GM23338 (cell line): ENCODE data around the gene BUB1. TPM values are rescaled to one million over a fixed set of nuclear protein-coding genes. Genes with fewer than 3 reads are reported as not detected.

Experiments
- ATAC-seq: fragments of 200-7000 bp; cut with Tn5 transposase; 3 replicates; pipeline ENCODE4 v1.9.1; 2020
- DNase-seq: peaks from one replicate; pipeline ENCODE4 v3.0.0-alpha.2; 2015; ENCODE audit warnings: low spot score
- H2AFZ ChIP-seq: fragments of 200-600 bp; sonication (generic); 2 replicates; pipeline ENCODE4 v1.8.0; 2016; ENCODE audit warnings: antibody characterized with exemption, mild to moderate bottlenecking, moderate library complexity
- H3F3A ChIP-seq: fragments of 200-600 bp; sonication (generic); replicated peaks from 2 replicates; pipeline ENCODE4 v1.8.0; 2017; ENCODE audit warnings: antibody characterized with exemption, mixed run types, low read depth
- H3K27ac ChIP-seq: fragments of 200-600 bp; sonication (generic); 2 replicates; pipeline ENCODE4 v1.6.1; 2016; ENCODE audit warnings: low read depth
- H3K27me3 ChIP-seq: fragments of 200-600 bp; sonication (generic); 2 replicates; pipeline ENCODE4 v1.8.0; 2016; ENCODE audit warnings: mild to moderate bottlenecking, mixed run types, moderate library complexity; ENCODE audit not compliant: insufficient read depth
- H3K36me3 ChIP-seq: fragments of 200-600 bp; sonication (generic); 2 replicates; pipeline ENCODE4 v1.8.0; 2016; ENCODE audit warnings: mild to moderate bottlenecking; ENCODE audit not compliant: insufficient read depth
- H3K4me1 ChIP-seq: fragments of 200-600 bp; sonication (generic); 2 replicates; pipeline ENCODE4 v1.8.0; 2016; ENCODE audit warnings: mild to moderate bottlenecking, moderate library complexity; ENCODE audit not compliant: insufficient read depth
- H3K4me2 ChIP-seq: fragments of 200-600 bp; sonication (generic); 2 replicates; pipeline ENCODE4 v1.7.1; 2017; ENCODE audit warnings: mixed run types
- H3K4me3 ChIP-seq: fragments of 200-600 bp; sonication (generic); 2 replicates; pipeline ENCODE4 v1.6.1; 2016; ENCODE audit warnings: mixed run types
- H3K79me2 ChIP-seq: fragments of 200-600 bp; sonication (generic); replicated peaks from 2 replicates; pipeline ENCODE4 v1.8.0; 2017; ENCODE audit warnings: mild to moderate bottlenecking; ENCODE audit not compliant: insufficient read depth
- H3K9me2 ChIP-seq: fragments of 200-600 bp; sonication (generic); 2 replicates; pipeline ENCODE4 v1.8.0; 2017; ENCODE audit not compliant: insufficient read depth
- H4K20me1 ChIP-seq: fragments of 200-600 bp; sonication (generic); replicated peaks from 2 replicates; pipeline ENCODE4 v1.8.0; 2017; ENCODE audit warnings: mild to moderate bottlenecking; ENCODE audit not compliant: insufficient read depth
- H3K27ac Mint-ChIP-seq: 2 replicates; pipeline ENCODE4 v1.8.0; 2020; ENCODE audit warnings: inconsistent platforms, mild to moderate bottlenecking, moderate library complexity, mixed read lengths
- H3K27me3 Mint-ChIP-seq: 3 replicates; pipeline ENCODE4 v1.8.0; 2022; ENCODE audit warnings: low read depth, mild to moderate bottlenecking, moderate library complexity, mixed read lengths, inconsistent platforms; ENCODE audit not compliant: insufficient read depth, poor library complexity
- H3K36me3 Mint-ChIP-seq: 3 replicates; pipeline ENCODE4 v1.8.0; 2021; ENCODE audit warnings: low read depth, mild to moderate bottlenecking, inconsistent platforms, moderate library complexity, mixed read lengths
- H3K4me1 Mint-ChIP-seq: 3 replicates; pipeline ENCODE4 v1.8.0; 2020; ENCODE audit warnings: mild to moderate bottlenecking, inconsistent platforms, mixed read lengths
- H3K4me3 Mint-ChIP-seq: 3 replicates; pipeline ENCODE4 v1.8.0; 2021; ENCODE audit warnings: moderate library complexity, mild to moderate bottlenecking, inconsistent platforms, mixed read lengths
- H3K9me3 Mint-ChIP-seq: 3 replicates; pipeline ENCODE4 v1.8.0; 2020; ENCODE audit warnings: moderate library complexity, mild to moderate bottlenecking, inconsistent platforms, mixed read lengths
- CREB1 ChIP-seq: fragments of 250-450 bp; sonication (Bioruptor Pico); IDR thresholded peaks from 2 replicates; pipeline ENCODE4 v1.5.0; 2020; ENCODE audit warnings: low read depth, mild to moderate bottlenecking, moderate library complexity
- CTCF ChIP-seq, 2 experiments: fragments of 200-600 bp in 1 of 2; sonication (generic) in 1 of 2; conservative IDR thresholded peaks; 2 replicates each; pipeline versions ENCODE4 v1.5.1 to v1.6.1; 2016 to 2017; ENCODE audit warnings: antibody characterized with exemption in 2 of 2, low read depth in 2 of 2, mild to moderate bottlenecking in 2 of 2, moderate library complexity in 1 of 2
- EZH2 ChIP-seq: fragments of 200-600 bp; sonication (generic); IDR thresholded peaks from one replicate; pipeline ENCODE4 v1.8.0; 2017; ENCODE audit warnings: antibody characterized with exemption, mild to moderate bottlenecking, low read depth; ENCODE audit not compliant: unreplicated experiment
- EZH2phosphoT487 ChIP-seq: fragments of 200-600 bp; sonication (generic); IDR thresholded peaks from one replicate; pipeline ENCODE4 v1.8.1; 2018; ENCODE audit warnings: antibody characterized with exemption; ENCODE audit not compliant: unreplicated experiment
- JUNB ChIP-seq: IDR thresholded peaks from one replicate; pipeline ENCODE4 v1.6.1; 2016; ENCODE audit warnings: antibody characterized with exemption; ENCODE audit not compliant: unreplicated experiment
- NANOG ChIP-seq: IDR thresholded peaks from 2 replicates; pipeline ENCODE4 v1.6.1; 2016; ENCODE audit warnings: antibody characterized with exemption, borderline replicate concordance
- POLR2AphosphoS5 ChIP-seq: IDR thresholded peaks from 2 replicates; pipeline ENCODE4 v1.6.1; 2016; ENCODE audit warnings: antibody characterized with exemption, low read depth
- REST ChIP-seq: IDR thresholded peaks from one replicate; pipeline ENCODE4 v1.6.1; 2018; ENCODE audit warnings: antibody characterized with exemption; ENCODE audit not compliant: unreplicated experiment
- STAT1 ChIP-seq: IDR thresholded peaks from one replicate; pipeline ENCODE4 v1.6.1; 2016; ENCODE audit warnings: antibody characterized with exemption; ENCODE audit not compliant: unreplicated experiment
- ZNF114 ChIP-seq: fragments of 250-450 bp; sonication (Bioruptor Pico); IDR thresholded peaks from 2 replicates; pipeline ENCODE4 v1.5.0; 2020; ENCODE audit warnings: mild to moderate bottlenecking, moderate library complexity
- ZNF331 ChIP-seq: fragments of 250-450 bp; sonication (Bioruptor Pico); IDR thresholded peaks from 2 replicates; pipeline ENCODE4 v1.5.0; 2020; ENCODE audit warnings: low read depth, mild to moderate bottlenecking, moderate library complexity
- polyA plus RNA-seq: library from polyadenylated mRNA; unstranded; fragments of >200 nt; fragmentation: Nextera tagmentation; extraction: Ambion mirVana; gene quantifications from 2 replicates; pipeline ENCODE4 v1.2.1, GENCODE V29; 2016
- total RNA-seq: library from RNA; depleted of rRNA; stranded (reverse); fragments of >200 nt; shearing (Covaris generic); gene quantifications from 2 replicates; pipeline ENCODE4 v1.2.3, GENCODE V29; 2014
- TF ChIP-seq, protein P1 (sequence below): IDR thresholded peaks from 2 replicates; pipeline ENCODE4 v1.6.1; 2016; ENCODE audit warnings: antibody characterized with exemption
- TF ChIP-seq, protein P2 (sequence below): fragments of 250-450 bp; sonication (Bioruptor Pico); IDR thresholded peaks from 2 replicates; pipeline ENCODE4 v1.5.0; 2020; ENCODE audit warnings: mild to moderate bottlenecking, moderate library complexity

BUB1 gene
- total and polyA plus RNA-seq, 2 experiments from 2014 or later: 59.4 to 184 TPM

GRCh38 chr2:110653861-110654260 is 24.0 kb downstream of the BUB1 start:
- TF ChIP-seq CREB1 (CRISPR knock-in tag) (no peak), CTCF (conservative IDR thresholded peaks at IDR 0.05; ENCODE audit: low read depth in 2 of 2) (no peak), STAT1 (no peak), NANOG (no peak), EZH2phosphoT487 (no peak), ZNF331 (CRISPR knock-in tag) (no peak), EZH2 (no peak), REST (no peak), POLR2AphosphoS5 (no peak), ZNF114 (CRISPR knock-in tag) (no peak), JUNB (no peak)
- TF ChIP-seq, protein P1, sequence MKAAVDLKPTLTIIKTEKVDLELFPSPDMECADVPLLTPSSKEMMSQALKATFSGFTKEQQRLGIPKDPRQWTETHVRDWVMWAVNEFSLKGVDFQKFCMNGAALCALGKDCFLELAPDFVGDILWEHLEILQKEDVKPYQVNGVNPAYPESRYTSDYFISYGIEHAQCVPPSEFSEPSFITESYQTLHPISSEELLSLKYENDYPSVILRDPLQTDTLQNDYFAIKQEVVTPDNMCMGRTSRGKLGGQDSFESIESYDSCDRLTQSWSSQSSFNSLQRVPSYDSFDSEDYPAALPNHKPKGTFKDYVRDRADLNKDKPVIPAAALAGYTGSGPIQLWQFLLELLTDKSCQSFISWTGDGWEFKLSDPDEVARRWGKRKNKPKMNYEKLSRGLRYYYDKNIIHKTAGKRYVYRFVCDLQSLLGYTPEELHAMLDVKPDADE: no peak
- TF ChIP-seq, protein P2, sequence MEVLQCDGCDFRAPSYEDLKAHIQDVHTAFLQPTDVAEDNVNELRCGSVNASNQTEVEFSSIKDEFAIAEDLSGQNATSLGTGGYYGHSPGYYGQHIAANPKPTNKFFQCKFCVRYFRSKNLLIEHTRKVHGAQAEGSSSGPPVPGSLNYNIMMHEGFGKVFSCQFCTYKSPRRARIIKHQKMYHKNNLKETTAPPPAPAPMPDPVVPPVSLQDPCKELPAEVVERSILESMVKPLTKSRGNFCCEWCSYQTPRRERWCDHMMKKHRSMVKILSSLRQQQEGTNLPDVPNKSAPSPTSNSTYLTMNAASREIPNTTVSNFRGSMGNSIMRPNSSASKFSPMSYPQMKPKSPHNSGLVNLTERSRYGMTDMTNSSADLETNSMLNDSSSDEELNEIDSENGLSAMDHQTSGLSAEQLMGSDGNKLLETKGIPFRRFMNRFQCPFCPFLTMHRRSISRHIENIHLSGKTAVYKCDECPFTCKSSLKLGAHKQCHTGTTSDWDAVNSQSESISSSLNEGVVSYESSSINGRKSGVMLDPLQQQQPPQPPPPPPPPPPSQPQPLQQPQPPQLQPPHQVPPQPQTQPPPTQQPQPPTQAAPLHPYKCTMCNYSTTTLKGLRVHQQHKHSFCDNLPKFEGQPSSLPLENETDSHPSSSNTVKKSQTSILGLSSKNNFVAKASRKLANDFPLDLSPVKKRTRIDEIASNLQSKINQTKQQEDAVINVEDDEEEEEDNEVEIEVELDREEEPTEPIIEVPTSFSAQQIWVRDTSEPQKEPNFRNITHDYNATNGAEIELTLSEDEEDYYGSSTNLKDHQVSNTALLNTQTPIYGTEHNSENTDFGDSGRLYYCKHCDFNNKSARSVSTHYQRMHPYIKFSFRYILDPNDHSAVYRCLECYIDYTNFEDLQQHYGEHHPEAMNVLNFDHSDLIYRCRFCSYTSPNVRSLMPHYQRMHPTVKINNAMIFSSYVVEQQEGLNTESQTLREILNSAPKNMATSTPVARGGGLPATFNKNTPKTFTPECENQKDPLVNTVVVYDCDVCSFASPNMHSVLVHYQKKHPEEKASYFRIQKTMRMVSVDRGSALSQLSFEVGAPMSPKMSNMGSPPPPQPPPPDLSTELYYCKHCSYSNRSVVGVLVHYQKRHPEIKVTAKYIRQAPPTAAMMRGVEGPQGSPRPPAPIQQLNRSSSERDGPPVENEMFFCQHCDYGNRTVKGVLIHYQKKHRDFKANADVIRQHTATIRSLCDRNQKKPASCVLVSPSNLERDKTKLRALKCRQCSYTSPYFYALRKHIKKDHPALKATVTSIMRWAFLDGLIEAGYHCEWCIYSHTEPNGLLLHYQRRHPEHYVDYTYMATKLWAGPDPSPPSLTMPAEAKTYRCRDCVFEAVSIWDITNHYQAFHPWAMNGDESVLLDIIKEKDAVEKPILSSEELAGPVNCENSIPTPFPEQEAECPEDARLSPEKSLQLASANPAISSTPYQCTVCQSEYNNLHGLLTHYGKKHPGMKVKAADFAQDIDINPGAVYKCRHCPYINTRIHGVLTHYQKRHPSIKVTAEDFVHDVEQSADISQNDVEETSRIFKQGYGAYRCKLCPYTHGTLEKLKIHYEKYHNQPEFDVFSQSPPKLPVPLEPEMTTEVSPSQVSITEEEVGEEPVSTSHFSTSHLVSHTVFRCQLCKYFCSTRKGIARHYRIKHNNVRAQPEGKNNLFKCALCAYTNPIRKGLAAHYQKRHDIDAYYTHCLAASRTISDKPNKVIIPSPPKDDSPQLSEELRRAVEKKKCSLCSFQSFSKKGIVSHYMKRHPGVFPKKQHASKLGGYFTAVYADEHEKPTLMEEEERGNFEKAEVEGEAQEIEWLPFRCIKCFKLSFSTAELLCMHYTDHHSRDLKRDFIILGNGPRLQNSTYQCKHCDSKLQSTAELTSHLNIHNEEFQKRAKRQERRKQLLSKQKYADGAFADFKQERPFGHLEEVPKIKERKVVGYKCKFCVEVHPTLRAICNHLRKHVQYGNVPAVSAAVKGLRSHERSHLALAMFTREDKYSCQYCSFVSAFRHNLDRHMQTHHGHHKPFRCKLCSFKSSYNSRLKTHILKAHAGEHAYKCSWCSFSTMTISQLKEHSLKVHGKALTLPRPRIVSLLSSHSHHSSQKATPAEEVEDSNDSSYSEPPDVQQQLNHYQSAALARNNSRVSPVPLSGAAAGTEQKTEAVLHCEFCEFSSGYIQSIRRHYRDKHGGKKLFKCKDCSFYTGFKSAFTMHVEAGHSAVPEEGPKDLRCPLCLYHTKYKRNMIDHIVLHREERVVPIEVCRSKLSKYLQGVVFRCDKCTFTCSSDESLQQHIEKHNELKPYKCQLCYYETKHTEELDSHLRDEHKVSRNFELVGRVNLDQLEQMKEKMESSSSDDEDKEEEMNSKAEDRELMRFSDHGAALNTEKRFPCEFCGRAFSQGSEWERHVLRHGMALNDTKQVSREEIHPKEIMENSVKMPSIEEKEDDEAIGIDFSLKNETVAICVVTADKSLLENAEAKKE (CRISPR knock-in tag): no peak
- H3K4me1 ChIP-seq: no peaks in the 10 kb centered on the region
- no peak overlapping the region for H3K4me2 ChIP-seq
- H3K4me3 Mint-ChIP-seq: no peak overlapping the region
- no peak for ATAC-seq
- H3K27ac Mint-ChIP-seq: no peak overlapping the region
- no peaks in the 10 kb centered on the region for H3K9me2 ChIP-seq
- peaks cover 85% of the 10 kb centered on the region for H3K36me3 ChIP-seq
- no peak for DNase-seq
- H4K20me1 ChIP-seq: no peaks in the 10 kb centered on the region; the same call in 1 of the 2 replicates
- H3K4me1 Mint-ChIP-seq: no peaks in the 10 kb centered on the region
- no peaks in the 10 kb centered on the region for H3K79me2 ChIP-seq
- no peaks in the 10 kb centered on the region for H3K9me3 Mint-ChIP-seq
- H3K4me3 ChIP-seq: no peak overlapping the region
- H3K27me3 Mint-ChIP-seq: no peaks in the 10 kb centered on the region
- 0 out of 2 replicates have a peak, but pooled peaks cover 2% of the 10 kb centered on the region for H3F3A ChIP-seq
- H3K36me3 Mint-ChIP-seq: peaks cover 81% of the 10 kb centered on the region
- H3K27ac ChIP-seq: no peak overlapping the region
- no peaks in the 10 kb centered on the region for H3K27me3 ChIP-seq
- no peak overlapping the region for H2AFZ ChIP-seq
